Activated T-cell treated with anti-CD3 and anti-CD28 coated beads, Interleukin-2, amount 50 U/mL, for 24 hours (primary cell): ENCODE results near the gene SLC39A13.

ENCODE experiments used
- DNase-seq: peaks from one replicate; pipeline ENCODE4 v3.0.0-alpha.2; 2020
- H3K27ac Mint-ChIP-seq: 2 replicates; pipeline ENCODE4 v1.8.0; 2020; ENCODE audit warnings: mild to moderate bottlenecking, mixed read lengths
- H3K27me3 Mint-ChIP-seq: 2 replicates; pipeline ENCODE4 v1.8.0; 2020; ENCODE audit warnings: mixed read lengths
- H3K36me3 Mint-ChIP-seq: 2 replicates; pipeline ENCODE4 v1.8.0; 2020; ENCODE audit warnings: low read depth, mixed read lengths
- H3K4me1 Mint-ChIP-seq: 2 replicates; pipeline ENCODE4 v1.8.0; 2020; ENCODE audit warnings: low read depth, mixed read lengths
- H3K4me3 Mint-ChIP-seq: 2 replicates; pipeline ENCODE4 v1.8.0; 2020; ENCODE audit warnings: mild to moderate bottlenecking, moderate library complexity, mixed read lengths
- H3K9me3 Mint-ChIP-seq: 2 replicates; pipeline ENCODE4 v1.8.0; 2020; ENCODE audit warnings: mixed read lengths

Gene SLC39A13

GRCh38 chr11:47418454-47419259, 10.3 kb downstream of the SLC39A13 start:
- Mint-ChIP-seq H3K4me3 (no peak overlapping the region), H3K27me3 (no peaks in the 10 kb centered on the region), H3K36me3 (peaks cover 90% of the 10 kb centered on the region), H3K4me1 (peaks cover under 1% of the 10 kb centered on the region), H3K9me3 (no peaks in the 10 kb centered on the region), H3K27ac (peak overlapping the region; percentile 73)
- no peak for DNase-seq

- H3K9me3 Mint-ChIP-seq: no peaks in the 10 kb centered on the region
- H3K4me1 Mint-ChIP-seq: peaks cover 28% of the 10 kb centered on the region
- peak overlapping the region; percentile 100 for H3K4me3 Mint-ChIP-seq
- DNase-seq: no peak
- H3K27ac Mint-ChIP-seq: peak overlapping the region; percentile 100
- no peaks in the 10 kb centered on the region for H3K27me3 Mint-ChIP-seq
- peaks cover 56% of the 10 kb centered on the region for H3K36me3 Mint-ChIP-seq
Observed at GRCh38 chr11:47425611-47426010, 17.2 kb downstream of the SLC39A13 start.

- Mint-ChIP-seq H3K36me3 (peaks cover 50% of the 10 kb centered on the region), H3K27me3 (no peaks in the 10 kb centered on the region)
- DNase-seq: peak; percentile 100
Observed at GRCh38 chr11:47426062-47426956, 17.9 kb downstream of the SLC39A13 start, which contains the start of gene PSMC3. Gene PSMC3 (minus strand): TSS chr11:47426439. CDS start chr11:47426279, 160 bp downstream.

GRCh38 chr11:47430524-47430923, 22.1 kb downstream of the SLC39A13 start:
- Mint-ChIP-seq H3K4me1 (peaks cover 13% of the 10 kb centered on the region), H3K27ac (no peak overlapping the region), H3K36me3 (peaks cover 8% of the 10 kb centered on the region), H3K4me3 (no peak overlapping the region), H3K9me3 (no peaks in the 10 kb centered on the region), H3K27me3 (no peaks in the 10 kb centered on the region)
- no peak for DNase-seq

More at GRCh38 chr11:47426062-47426956, 17.9 kb downstream of the SLC39A13 start, which contains the start of gene PSMC3:
- peaks cover 30% of the 10 kb centered on the region for H3K4me1 Mint-ChIP-seq
- H3K27ac Mint-ChIP-seq: peak within 1 kb of the TSS; percentile 100
- no peaks in the 10 kb centered on the region for H3K9me3 Mint-ChIP-seq
- peak within 1 kb of the TSS; percentile 100 for H3K4me3 Mint-ChIP-seq

GRCh38 chr11:47431356-47432083, 23.1 kb downstream of the SLC39A13 start:
- Mint-ChIP-seq H3K27ac (no peak overlapping the region), H3K4me3 (no peak overlapping the region), H3K27me3 (no peaks in the 10 kb centered on the region), H3K4me1 (peaks cover 10% of the 10 kb centered on the region), H3K36me3 (no peaks in the 10 kb centered on the region), H3K9me3 (no peaks in the 10 kb centered on the region)
- DNase-seq: no peak

- H3K4me1 Mint-ChIP-seq: peaks cover 4% of the 10 kb centered on the region
- no peak overlapping the region for H3K4me3 Mint-ChIP-seq
- H3K36me3 Mint-ChIP-seq: no peaks in the 10 kb centered on the region
- H3K27ac Mint-ChIP-seq: no peak overlapping the region
- H3K9me3 Mint-ChIP-seq: no peaks in the 10 kb centered on the region
- H3K27me3 Mint-ChIP-seq: no peaks in the 10 kb centered on the region
- no peak for DNase-seq
Observed at GRCh38 chr11:47433157-47433556, 24.8 kb downstream of the SLC39A13 start.

- H3K27ac Mint-ChIP-seq: no peak overlapping the region
Observed at GRCh38 chr11:47434011-47434786, 25.8 kb downstream of the SLC39A13 start.

GRCh38 chr11:47435687-47436086, 27.3 kb downstream of the SLC39A13 start:
- no peak overlapping the region for H3K4me3 Mint-ChIP-seq
- no peaks in the 10 kb centered on the region for H3K27me3 Mint-ChIP-seq
- H3K27ac Mint-ChIP-seq: peak overlapping the region; percentile 10
- H3K36me3 Mint-ChIP-seq: no peaks in the 10 kb centered on the region
- no peaks in the 10 kb centered on the region for H3K9me3 Mint-ChIP-seq
- peaks cover under 1% of the 10 kb centered on the region for H3K4me1 Mint-ChIP-seq
- no peak for DNase-seq

More at GRCh38 chr11:47434011-47434786, 25.8 kb downstream of the SLC39A13 start:
- H3K36me3 Mint-ChIP-seq: no peaks in the 10 kb centered on the region
- peaks cover 4% of the 10 kb centered on the region for H3K4me1 Mint-ChIP-seq
- H3K27me3 Mint-ChIP-seq: no peaks in the 10 kb centered on the region
- DNase-seq: no peak
- no peaks in the 10 kb centered on the region for H3K9me3 Mint-ChIP-seq
- no peak overlapping the region for H3K4me3 Mint-ChIP-seq

DNA sequence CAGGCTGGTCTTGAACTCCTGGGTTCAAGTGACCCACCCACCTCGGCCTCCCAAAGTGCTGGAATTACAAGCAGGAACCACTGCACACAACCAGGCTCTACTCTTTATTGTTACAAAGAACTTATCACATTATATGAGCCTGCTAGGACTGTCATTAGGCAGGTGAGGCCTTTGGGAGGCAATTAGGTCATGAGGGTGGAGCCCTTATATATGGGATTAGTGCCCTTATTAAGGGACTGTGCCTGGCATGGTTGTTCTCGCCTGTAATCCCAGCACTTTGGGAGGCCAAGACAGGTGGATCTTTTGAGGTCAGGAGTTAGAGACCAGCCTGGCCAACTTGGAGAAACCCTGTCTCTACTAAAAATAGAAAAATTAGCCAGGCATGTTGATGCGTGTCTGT, 28.3 kb downstream of the SLC39A13 start:
- Mint-ChIP-seq H3K4me1 (no peaks in the 10 kb centered on the region), H3K36me3 (no peaks in the 10 kb centered on the region), H3K4me3 (no peak overlapping the region), H3K27ac (no peak overlapping the region), H3K9me3 (no peaks in the 10 kb centered on the region), H3K27me3 (no peaks in the 10 kb centered on the region)
- DNase-seq: no peak

DNA sequence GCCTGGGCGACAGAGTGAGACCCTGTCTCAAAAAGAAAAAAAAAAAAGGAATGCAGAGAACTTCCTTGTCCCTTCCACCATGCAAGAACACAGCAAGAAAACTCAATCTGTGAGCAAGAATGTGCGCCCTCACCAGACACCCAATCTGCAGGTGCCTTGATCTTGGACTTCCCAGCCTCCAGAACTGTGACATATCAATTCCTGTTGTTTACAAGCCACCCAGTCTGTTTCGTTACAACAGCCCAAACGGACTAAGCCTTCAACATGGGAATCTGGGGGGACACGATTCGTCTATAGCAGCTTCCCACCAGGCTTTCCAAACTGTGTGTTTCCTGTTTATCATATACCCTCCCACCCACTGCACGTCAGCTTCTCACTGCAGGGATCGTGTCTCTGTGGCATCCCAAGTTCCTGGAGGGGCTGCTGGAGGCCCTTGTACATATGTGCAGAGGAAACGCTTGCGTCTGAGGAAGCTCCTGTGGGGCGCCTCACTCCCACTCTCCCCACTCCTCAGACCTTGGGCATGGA, 28.9 kb downstream of the SLC39A13 start:
- no peak overlapping the region for H3K4me3 Mint-ChIP-seq
- H3K27ac Mint-ChIP-seq: no peak overlapping the region
- H3K27me3 Mint-ChIP-seq: no peaks in the 10 kb centered on the region
- no peaks in the 10 kb centered on the region for H3K36me3 Mint-ChIP-seq
- no peaks in the 10 kb centered on the region for H3K4me1 Mint-ChIP-seq
- H3K9me3 Mint-ChIP-seq: no peaks in the 10 kb centered on the region
- no peak for DNase-seq

DNA sequence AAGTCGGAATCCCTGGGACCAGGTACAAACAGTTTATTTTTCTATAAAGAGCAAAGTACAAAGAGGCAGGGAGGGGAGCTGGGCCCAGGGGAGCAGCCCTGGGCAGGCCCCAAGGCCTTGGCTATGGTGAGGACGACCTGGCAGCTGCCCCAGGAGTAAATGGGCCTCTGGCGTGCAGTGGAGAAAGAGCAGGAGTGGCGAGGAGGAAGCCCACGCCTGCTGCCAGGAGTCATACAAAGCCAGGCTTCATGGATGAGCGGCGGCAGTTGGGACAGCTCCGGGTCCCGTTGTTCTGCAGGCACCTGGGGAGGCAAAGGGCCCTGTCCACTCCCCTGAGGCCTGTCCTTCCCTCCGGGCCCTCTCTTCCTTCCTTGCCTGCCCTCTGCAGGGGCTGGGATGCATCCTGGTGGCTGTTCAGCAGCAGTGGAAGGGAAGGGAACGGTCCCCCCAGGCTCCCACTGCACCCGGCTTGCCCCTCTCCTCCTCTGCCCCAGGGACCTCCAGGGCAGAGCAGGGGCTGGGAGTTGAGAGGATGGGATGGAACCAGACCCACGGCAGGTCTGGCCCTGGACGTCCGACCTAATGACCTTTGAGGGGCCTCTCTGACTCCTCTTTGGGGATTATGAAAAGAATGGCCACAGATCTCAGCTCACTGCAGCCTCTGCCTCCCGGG, 29.5 kb downstream of the SLC39A13 start:
- Mint-ChIP-seq H3K27ac (no peak overlapping the region), H3K36me3 (no peaks in the 10 kb centered on the region), H3K9me3 (no peaks in the 10 kb centered on the region), H3K4me3 (no peak overlapping the region), H3K4me1 (no peaks in the 10 kb centered on the region), H3K27me3 (no peaks in the 10 kb centered on the region)
- no peak for DNase-seq

GRCh38 chr11:47438721-47439120, 30.3 kb downstream of the SLC39A13 start:
- no peak overlapping the region for H3K27ac Mint-ChIP-seq
- H3K9me3 Mint-ChIP-seq: no peaks in the 10 kb centered on the region
- no peaks in the 10 kb centered on the region for H3K36me3 Mint-ChIP-seq
- no peaks in the 10 kb centered on the region for H3K27me3 Mint-ChIP-seq
- DNase-seq: no peak
- no peaks in the 10 kb centered on the region for H3K4me1 Mint-ChIP-seq
- H3K4me3 Mint-ChIP-seq: no peak overlapping the region

DNA sequence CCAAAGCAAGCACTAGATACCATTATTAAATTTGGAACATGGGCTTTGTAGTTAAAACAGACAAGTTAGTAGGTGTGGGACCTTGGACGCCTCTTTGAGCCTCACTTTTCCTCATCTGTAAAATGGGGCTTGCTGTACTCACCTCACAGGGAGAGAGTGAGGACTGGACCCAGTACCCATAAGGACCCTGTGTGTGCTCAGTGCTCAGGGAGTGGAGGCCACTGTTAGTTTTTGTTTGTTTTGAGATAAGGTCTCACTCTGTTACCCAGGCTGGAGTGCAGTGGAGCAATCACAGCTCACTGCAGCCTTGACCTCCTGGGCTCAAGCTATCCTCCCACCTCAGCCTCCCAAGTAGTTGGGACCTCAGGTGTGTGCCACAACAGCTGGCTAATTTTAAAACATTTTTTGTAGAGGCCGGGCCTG, 31.7 kb downstream of the SLC39A13 start:
- no peaks in the 10 kb centered on the region for H3K36me3 Mint-ChIP-seq
- H3K27me3 Mint-ChIP-seq: no peaks in the 10 kb centered on the region
- H3K4me1 Mint-ChIP-seq: no peaks in the 10 kb centered on the region
- no peak overlapping the region for H3K4me3 Mint-ChIP-seq
- no peak overlapping the region for H3K27ac Mint-ChIP-seq
- no peaks in the 10 kb centered on the region for H3K9me3 Mint-ChIP-seq
- no peak for DNase-seq
